ENCODE results near the gene NR3C2. TPM values are rescaled to one million over a fixed set of nuclear protein-coding genes. Genes with fewer than 3 reads are reported as not detected.

NR3C2 gene
- polyA plus RNA-seq, 3 donors = 0.09 to 0.27 (median 0.20) TPM

DNA sequence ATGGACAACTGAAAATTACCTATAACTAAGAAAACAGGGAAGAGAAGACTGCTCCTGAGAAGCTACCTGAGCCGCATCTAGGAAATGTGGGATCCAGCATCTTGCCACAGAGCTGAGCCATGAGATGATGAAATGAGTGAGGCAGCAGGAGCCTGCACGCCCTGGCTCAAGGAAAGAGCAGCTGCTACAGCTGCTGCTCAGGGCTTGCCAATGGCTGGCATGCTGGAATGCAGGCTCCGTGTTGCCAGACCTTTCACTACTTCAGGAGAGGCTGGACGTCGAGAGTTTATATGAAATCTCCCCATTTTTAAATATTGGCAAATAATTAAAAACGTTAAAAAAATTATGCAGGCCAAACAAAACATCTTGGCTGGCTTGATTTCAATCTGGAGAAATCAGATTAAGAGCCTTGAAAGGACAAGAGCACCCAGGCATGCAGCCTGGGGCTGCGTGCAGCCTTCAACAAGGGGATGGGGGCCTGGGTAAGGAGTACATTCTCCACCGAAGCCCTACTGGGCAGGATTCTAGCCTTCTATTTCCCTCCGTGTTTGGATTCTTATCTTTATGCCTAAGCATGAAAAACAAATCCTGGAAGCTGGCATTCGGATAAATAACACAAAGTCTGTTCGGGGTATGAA lies 227.6 kb downstream of the NR3C2 start:
- no peak overlapping the region for H3K4me3 Mint-ChIP-seq
- Histone ChIP-seq H3K4me3 (replicated peaks in 1 of 3; ENCODE audit: low read depth in 2 of 3, low read length in 3 of 3) (no peak overlapping the region), H3K27ac (ENCODE audit: low read depth in 1 of 2, low read length in 2 of 2) (no peak overlapping the region), H3K4me2 (replicated peaks; ENCODE audit: extremely low read depth, low read length, poor library complexity, severe bottlenecking) (no peak overlapping the region), H3K4me1 (ENCODE audit: control insufficient read depth in 1 of 2, insufficient read depth in 2 of 2, low read length in 2 of 2) (peaks cover 0 to 3% of the 10 kb centered on the region in 2 donors), H2AFZ (ENCODE audit: insufficient read depth, low read depth, low read length, poor library complexity, severe bottlenecking) (no peak overlapping the region), H4K20me1 (ENCODE audit: insufficient read depth, low read length) (no peaks in the 10 kb centered on the region), H3K36me3 (replicated peaks in 1 of 2; ENCODE audit: control insufficient read depth in 1 of 2, insufficient read depth in 2 of 2, low read length in 2 of 2) (no peaks in the 10 kb centered on the region), H3K9me3 (replicated peaks in 1 of 2; ENCODE audit: control insufficient read depth in 1 of 2, insufficient read depth in 1 of 2, low read length in 2 of 2) (no peaks in the 10 kb centered on the region), H3K79me2 (ENCODE audit: insufficient read depth, low read length) (no peaks in the 10 kb centered on the region), H3K27me3 (ENCODE audit: control insufficient read depth in 2 of 2, insufficient read depth in 2 of 2, low read length in 2 of 2) (no peaks in the 10 kb centered on the region), H3K9ac (ENCODE audit: insufficient read depth, low read length, poor library complexity, severe bottlenecking) (no peak overlapping the region)
- H3K9me3 Mint-ChIP-seq = no peaks in the 10 kb centered on the region
- 90% methylated on average over 4 of the region's 11 CpGs for WGBS (ENCODE audit: insufficient coverage)
- intact Hi-C loops (cut with micrococcal nuclease) = no loop called here
- peaks cover 11% of the 10 kb centered on the region for H3K4me1 Mint-ChIP-seq
- H3K27me3 Mint-ChIP-seq (ENCODE audit: low read depth in 3 of 3) = no peaks in the 10 kb centered on the region
- TF ChIP-seq, protein P1, sequence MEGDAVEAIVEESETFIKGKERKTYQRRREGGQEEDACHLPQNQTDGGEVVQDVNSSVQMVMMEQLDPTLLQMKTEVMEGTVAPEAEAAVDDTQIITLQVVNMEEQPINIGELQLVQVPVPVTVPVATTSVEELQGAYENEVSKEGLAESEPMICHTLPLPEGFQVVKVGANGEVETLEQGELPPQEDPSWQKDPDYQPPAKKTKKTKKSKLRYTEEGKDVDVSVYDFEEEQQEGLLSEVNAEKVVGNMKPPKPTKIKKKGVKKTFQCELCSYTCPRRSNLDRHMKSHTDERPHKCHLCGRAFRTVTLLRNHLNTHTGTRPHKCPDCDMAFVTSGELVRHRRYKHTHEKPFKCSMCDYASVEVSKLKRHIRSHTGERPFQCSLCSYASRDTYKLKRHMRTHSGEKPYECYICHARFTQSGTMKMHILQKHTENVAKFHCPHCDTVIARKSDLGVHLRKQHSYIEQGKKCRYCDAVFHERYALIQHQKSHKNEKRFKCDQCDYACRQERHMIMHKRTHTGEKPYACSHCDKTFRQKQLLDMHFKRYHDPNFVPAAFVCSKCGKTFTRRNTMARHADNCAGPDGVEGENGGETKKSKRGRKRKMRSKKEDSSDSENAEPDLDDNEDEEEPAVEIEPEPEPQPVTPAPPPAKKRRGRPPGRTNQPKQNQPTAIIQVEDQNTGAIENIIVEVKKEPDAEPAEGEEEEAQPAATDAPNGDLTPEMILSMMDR (IDR thresholded peaks at IDR 0.05) = no peak
- H3K36me3 Mint-ChIP-seq = no peaks in the 10 kb centered on the region
- DNase-seq = no peak
- H3K27ac Mint-ChIP-seq = no peak overlapping the region

DNA sequence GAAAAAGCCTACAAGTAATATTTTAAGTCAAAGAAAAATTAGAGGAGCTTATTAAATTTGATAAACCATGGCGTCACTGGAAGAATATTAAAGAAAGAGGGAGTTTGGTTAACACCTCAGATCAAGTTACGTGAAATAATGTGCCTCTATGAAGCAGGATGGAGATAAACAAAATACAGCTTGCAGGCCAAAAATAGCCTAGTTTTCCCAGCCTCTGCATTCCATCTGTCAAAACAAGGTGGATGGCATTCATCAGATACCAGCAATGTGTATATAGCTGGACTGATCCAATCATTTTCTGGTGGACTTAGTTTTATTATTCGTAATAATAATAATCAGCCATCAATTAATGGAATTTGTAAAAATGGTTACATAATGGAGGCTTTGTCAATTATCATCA lies 230.7 kb downstream of the NR3C2 start:
- no peak overlapping the region for H3K4me2 ChIP-seq (replicated peaks; ENCODE audit: extremely low read depth, low read length, poor library complexity, severe bottlenecking)
- TF ChIP-seq, protein P1 (IDR thresholded peaks at IDR 0.05) = no peak
- peaks cover under 1% of the 10 kb centered on the region for H3K4me1 Mint-ChIP-seq
- intact Hi-C loops (cut with micrococcal nuclease) = no loop called here
- no peaks in the 10 kb centered on the region for H4K20me1 ChIP-seq (ENCODE audit: insufficient read depth, low read length)
- H2AFZ ChIP-seq (ENCODE audit: insufficient read depth, low read depth, low read length, poor library complexity, severe bottlenecking) = no peak overlapping the region
- no peaks in the 10 kb centered on the region for H3K27me3 ChIP-seq (ENCODE audit: control insufficient read depth in 2 of 2, insufficient read depth in 2 of 2, low read length in 2 of 2)
- no peak overlapping the region for H3K27ac ChIP-seq (ENCODE audit: low read depth in 1 of 2, low read length in 2 of 2)
- no peaks in the 10 kb centered on the region for H3K4me1 ChIP-seq (ENCODE audit: control insufficient read depth in 1 of 2, insufficient read depth in 2 of 2, low read length in 2 of 2)
- no peak overlapping the region for H3K9ac ChIP-seq (ENCODE audit: insufficient read depth, low read length, poor library complexity, severe bottlenecking)
- DNase-seq = no peak
- H3K36me3 ChIP-seq (replicated peaks in 1 of 2; ENCODE audit: control insufficient read depth in 1 of 2, insufficient read depth in 2 of 2, low read length in 2 of 2) = no peaks in the 10 kb centered on the region
- H3K79me2 ChIP-seq (ENCODE audit: insufficient read depth, low read length) = no peaks in the 10 kb centered on the region
- 100% methylated on average over 1 of the region's 3 CpGs for WGBS (ENCODE audit: insufficient coverage)
- H3K4me3 ChIP-seq (replicated peaks in 1 of 3; ENCODE audit: low read depth in 2 of 3, low read length in 3 of 3) = no peak overlapping the region
- no peak overlapping the region for H3K27ac Mint-ChIP-seq
- H3K9me3 ChIP-seq (replicated peaks in 1 of 2; ENCODE audit: control insufficient read depth in 1 of 2, insufficient read depth in 1 of 2, low read length in 2 of 2) = no peaks in the 10 kb centered on the region
- H3K9me3 Mint-ChIP-seq = peaks cover 0 to 2% (median 0%) of the 10 kb centered on the region in 7 donors
- no peaks in the 10 kb centered on the region for H3K36me3 Mint-ChIP-seq
- no peak overlapping the region for H3K4me3 Mint-ChIP-seq
- H3K27me3 Mint-ChIP-seq (ENCODE audit: low read depth in 3 of 3) = peaks cover 0 to 1% (median 0%) of the 10 kb centered on the region in 3 donors
